ENCODE results near the gene CD22.

Gene CD22

DNA sequence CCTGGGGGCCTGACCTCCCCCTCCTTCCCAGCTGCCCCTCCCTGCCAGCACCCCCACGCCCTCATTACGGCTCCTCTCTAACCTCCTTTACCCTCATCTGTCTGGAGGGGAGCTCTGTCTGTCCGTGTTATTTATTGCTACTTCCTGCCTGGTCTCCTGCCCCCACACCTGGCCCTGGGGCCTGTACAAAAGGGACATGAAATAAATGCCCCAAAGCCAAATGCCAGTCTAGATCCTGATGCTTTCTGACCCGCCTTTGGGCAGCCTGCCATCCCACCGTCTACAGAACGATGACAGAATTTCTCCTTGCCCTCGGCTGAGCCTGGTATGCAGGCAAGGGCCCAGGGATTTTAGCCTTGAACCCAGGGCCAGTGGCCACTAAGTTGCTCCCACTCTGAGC lies 15.4 kb upstream of the CD22 start:
- DNase-seq (ENCODE audit: low read depth in 2 of 2, low spot score in 1 of 2), result no peak

- no peak for DNase-seq (ENCODE audit: low read depth in 2 of 2, low spot score in 1 of 2)
Measured at GRCh38 chr19:35314031-35314430, 15.0 kb upstream of the CD22 start.

DNA sequence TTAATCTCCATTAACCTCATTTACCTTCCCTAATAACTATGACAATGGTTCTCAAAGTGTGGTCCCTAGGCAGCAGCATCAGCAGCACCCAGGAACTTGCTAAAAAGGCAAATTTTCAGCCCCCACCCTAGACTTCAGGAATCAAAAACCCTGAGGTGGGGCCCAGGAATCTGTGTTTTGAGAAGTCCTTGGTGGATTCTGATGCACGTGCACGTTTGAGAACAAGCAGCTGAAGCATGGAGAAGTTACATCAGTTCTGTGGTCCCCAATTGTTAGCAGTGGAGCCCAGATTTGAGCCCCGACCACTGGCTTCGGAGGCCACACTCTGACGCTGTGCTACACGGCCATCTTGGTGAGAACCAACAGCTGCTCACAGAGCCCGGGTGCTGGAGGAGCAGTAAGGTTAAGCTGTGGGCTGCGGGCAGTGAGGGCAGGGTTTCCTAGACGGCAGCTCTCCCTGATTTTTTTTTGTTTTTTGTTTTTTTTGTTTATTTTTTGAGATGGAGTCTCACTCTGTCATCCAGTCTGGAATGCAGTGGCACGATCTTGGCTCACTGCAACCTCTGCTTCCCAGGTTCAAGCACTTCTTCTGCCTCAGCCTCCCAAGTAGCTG lies 14.0 kb upstream of the CD22 start:
- no peak for DNase-seq (ENCODE audit: low read depth in 2 of 2, low spot score in 1 of 2)

- no peak for DNase-seq (ENCODE audit: low read depth in 2 of 2, low spot score in 1 of 2)
Measured at GRCh38 chr19:35315883-35316282, 13.1 kb upstream of the CD22 start.

DNA sequence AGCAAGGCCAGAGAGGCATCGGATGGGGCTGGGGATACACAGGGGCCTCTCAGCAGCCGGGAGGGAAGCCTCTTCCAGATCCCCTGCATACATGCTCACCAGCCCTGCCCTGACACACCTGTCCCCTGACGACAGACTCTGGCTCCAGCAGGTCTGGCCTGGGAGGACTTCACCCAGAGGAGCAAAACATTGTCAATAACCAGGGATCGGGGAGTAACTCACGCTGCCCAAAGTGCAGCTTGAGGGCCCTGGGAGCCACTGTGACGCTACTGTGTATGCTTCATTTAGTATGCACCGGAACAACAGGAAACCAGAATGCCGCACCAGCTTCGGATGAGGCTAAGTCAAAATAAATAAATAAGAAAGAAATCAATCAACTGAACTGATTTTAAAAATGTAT lies 12.4 kb upstream of the CD22 start:
- no peak for DNase-seq (ENCODE audit: low read depth in 2 of 2, low spot score in 1 of 2)

DNA sequence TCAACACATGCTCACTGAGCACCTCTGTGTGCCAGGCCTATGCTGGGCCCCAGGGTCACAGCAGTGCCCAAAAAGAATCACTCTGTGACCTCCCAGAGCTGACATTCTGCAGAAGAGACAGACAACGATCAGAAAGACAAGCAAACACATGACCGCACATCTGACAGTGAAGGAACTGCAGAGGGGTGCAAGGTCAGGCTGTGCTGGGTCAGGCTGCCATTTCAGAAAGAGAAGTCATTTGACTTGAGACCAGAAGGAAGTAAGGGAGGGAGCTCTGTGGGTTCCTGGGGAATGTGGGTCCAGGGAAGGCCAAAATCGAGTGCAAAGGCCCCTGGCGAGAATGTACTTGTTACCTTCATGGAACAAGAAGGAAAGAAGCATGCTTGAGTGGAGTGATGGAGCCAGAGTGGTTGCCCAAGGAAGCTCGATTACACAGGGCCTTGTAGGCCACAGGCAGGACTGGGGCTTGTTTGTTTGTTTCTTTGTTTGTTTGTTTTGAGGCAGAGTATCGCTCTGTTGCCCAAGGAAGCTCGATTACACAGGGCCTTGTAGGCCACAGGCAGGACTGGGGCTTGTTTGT lies 11.4 kb upstream of the CD22 start:
- no peak for DNase-seq (ENCODE audit: low read depth in 2 of 2, low spot score in 1 of 2)

DNA sequence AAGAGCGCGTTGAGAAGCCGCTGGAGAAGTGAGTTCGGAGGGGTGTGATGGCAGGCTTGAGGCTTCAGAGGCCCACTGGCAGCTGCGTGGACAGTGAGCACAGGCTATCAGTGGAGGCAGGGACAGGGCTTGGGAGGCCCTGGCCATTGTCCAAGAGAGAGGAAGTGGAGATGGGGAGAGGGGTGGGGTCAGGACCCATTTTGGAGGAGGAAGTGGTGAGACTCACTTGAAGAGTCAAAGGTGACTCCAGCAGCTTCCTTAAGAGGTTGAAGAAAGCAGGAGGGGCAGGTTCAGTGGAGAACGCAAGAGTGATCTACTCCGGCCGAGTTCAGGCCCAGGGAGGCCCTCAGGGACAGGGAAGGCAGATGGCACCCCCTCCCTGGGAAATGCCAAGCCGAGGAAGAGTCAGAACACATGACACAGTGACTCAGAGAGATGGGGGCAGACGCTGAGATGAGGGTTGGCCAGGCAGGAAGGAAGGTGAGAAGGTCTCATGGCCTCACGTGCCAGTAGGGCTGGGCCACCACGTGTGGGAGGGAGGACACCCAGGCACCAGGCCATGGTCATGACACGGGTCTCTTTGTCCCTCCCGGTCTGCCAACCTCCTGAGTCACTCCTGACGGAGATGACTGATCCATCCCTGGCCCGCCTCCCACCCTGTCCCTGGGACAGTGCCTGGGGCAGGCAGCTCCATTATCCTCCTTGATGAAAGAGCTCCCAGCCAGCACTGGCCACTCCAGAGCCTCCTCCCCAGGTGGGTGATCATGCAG lies 10.1 kb upstream of the CD22 start:
- no peak for DNase-seq (ENCODE audit: low read depth in 2 of 2, low spot score in 1 of 2)

DNA sequence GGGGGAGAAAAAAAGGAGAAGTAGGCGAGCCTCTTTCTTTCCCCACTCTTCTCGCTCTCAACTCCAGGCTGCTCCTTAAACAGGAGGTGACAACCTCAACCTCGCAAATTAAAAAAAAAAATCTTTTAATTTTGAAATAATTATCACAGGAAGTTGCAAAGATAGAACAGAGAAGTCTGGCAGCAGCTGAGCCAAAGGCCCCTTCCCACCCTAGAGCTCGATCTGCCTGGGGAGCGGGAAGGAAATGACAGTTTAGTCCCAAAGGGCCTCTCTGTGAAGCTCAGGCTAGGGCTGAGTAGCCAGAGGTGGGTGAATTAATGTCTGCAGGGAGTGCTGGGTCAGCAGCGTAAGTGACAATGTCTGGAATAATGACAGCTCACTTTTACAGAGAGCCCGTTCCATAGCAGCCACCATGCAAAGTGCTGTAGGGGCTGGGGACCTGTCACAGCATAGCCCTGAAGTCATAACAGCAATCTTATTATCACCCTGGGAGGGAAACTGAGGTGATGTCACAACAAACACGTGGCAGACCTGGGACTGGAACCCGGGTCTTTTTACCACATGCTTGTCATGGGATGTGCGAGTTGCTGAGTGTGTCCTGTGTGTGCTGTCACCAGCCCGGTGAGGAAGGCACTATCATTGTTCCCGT lies 8.8 kb upstream of the CD22 start:
- no peak for DNase-seq (ENCODE audit: low read depth in 2 of 2, low spot score in 1 of 2)

DNA sequence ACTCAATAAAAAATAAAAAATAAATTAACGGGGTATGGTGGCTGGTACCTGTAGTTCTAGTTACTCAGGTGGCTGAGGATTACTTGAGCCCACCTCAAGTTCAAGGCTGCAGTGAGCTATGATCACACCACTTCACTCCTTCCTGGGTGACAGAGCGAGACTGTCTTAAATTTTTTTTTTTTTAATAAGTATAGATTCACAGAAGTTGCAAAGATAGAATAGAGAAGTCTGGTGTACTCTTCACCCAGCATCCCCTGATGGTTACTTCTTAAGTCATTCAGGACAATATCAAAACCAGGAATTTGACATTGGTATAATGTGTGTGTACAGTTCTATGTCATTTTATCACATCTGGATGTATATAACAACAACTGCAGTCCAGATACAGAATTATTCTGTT lies 7.7 kb upstream of the CD22 start:
- DNase-seq (ENCODE audit: low read depth in 2 of 2, low spot score in 1 of 2), result no peak

DNA sequence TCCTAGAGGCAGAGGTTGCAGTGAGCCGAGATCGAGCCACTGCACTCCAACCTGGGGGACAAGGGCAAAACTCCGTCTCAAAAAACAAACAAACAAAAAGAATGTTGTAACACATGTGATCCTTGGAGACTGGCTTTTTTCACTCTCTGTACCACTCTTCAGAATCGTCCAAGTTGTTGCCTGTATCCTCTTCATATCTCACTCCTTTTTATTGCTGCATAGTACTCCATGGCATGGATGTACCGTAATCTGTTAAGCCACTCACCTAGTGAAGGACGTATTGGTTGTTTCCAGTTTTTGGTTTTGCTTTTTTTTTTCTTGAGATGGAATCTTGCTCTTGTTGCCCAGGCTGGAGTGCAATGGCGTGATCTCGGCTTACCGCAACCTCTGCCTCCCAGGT lies 7.0 kb upstream of the CD22 start:
- no peak for DNase-seq (ENCODE audit: low read depth in 2 of 2, low spot score in 1 of 2)

DNA sequence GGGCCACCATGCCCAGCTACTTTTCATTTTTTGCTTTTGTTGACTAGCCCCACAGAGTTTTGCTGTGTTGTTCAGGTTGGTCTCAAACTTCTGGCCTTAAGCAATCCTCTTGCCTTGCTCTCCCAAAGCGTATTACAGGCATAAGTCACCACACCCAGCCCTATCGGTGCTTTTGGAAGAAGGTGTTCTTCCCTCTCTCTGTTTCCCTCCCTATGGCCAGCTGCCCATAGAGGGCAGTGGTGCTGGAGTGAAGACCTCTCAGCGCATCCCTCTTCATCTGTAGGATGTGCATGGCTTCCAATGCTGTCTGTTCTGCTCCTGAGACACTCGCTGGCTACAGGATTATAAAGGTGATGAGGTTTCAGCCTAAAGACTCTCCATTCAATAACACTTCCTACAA lies 1.3 kb upstream of the CD22 start:
- DNase-seq (ENCODE audit: low read depth in 2 of 2, low spot score in 1 of 2), result no peak

DNA sequence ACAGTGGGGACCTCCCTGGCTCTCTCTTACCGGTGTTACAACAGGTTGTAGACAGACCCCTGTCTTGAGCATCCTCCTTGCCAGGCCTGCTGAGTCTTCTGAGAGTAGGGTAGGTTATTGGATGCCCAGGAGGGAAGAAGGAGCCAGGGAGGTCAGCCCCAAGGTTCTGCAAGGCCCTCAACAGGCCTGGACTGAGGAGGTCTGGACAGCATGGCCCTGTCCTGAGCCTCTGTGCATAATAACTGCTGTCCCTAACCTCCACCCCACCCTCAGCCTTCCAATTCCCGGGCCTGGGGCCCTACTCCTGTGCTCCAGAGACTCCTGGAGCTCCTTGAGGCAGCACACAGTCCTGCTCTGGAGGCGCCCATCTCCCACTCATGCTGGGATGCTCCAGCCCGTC lies 336 bp downstream of the CD22 start:
- no peak for DNase-seq (ENCODE audit: low read depth in 2 of 2, low spot score in 1 of 2)

- no peak for DNase-seq (ENCODE audit: low read depth in 2 of 2, low spot score in 1 of 2)
Measured at GRCh38 chr19:35330475-35330874, 1.5 kb downstream of the CD22 start.

DNA sequence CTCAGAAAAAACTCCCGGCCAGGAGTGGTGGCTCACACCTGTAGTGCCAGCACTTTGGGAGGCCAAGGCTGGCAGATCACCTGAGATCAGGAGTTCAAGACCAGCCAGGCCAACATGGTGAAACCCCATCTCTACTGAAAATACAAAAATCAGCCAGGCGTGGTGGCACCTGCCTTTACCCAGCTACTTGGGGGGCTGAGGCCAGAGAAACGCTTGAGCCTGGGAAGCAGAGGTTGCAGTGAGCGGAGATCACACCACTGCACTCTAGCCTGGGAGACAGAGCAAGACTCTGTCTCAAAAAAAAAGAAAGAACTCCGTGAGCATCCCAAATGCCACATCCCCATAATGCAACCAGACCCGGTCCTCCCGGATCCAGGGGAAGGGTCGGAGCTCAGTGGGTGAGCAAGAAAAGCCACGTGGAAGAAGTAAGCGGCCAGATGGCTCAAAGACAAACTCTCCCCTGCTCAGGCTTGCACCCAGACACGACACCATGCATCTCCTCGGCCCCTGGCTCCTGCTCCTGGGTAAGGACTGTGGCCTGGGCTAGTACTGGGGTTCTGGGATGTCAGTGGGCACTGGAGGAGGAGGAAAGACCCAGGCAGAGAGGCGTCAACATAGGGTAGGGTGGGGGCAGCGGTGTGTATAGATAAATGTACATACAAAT lies 2.7 kb downstream of the CD22 start:
- no peak for DNase-seq (ENCODE audit: low read depth in 2 of 2, low spot score in 1 of 2)

- DNase-seq (ENCODE audit: low read depth in 2 of 2, low spot score in 1 of 2), result no peak
Measured at GRCh38 chr19:35332817-35333216, 3.8 kb downstream of the CD22 start.

GRCh38 chr19:35334144-35334753 lies 5.3 kb downstream of the CD22 start:
- no peak for DNase-seq (ENCODE audit: low read depth in 2 of 2, low spot score in 1 of 2)

DNA sequence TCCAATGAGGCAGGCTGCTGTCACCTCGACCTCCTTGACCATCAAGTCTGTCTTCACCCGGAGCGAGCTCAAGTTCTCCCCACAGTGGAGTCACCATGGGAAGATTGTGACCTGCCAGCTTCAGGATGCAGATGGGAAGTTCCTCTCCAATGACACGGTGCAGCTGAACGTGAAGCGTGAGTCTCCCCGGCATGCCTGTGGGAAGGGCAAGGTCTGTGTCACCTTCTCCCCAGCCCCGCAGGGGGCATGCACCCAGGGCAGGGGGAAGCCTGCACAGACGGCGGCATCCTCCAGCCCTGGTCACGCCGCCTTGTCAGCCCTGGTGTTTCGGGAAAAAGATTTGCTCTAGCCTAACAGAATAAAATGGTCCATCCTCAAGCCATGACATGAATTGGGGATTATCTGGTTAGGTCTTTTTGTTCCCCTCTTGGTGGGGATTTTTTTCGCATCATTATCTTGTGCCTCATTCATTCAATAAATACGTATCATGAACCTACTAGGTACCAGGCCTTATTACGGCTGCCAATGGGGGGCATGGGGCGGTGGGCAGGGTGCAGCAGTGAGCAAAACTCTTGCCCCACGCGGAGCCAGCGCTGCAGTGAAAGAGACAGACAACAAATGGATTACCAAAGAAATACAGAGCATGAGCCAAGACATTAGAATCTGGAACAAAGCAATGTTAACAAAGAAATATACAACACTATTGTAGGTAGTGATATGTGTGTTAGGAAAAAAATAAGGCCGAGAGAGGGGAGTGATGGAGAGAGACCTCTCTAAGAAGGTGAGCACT lies 7.4 kb downstream of the CD22 start:
- DNase-seq (ENCODE audit: low read depth in 2 of 2, low spot score in 1 of 2), result no peak

DNA sequence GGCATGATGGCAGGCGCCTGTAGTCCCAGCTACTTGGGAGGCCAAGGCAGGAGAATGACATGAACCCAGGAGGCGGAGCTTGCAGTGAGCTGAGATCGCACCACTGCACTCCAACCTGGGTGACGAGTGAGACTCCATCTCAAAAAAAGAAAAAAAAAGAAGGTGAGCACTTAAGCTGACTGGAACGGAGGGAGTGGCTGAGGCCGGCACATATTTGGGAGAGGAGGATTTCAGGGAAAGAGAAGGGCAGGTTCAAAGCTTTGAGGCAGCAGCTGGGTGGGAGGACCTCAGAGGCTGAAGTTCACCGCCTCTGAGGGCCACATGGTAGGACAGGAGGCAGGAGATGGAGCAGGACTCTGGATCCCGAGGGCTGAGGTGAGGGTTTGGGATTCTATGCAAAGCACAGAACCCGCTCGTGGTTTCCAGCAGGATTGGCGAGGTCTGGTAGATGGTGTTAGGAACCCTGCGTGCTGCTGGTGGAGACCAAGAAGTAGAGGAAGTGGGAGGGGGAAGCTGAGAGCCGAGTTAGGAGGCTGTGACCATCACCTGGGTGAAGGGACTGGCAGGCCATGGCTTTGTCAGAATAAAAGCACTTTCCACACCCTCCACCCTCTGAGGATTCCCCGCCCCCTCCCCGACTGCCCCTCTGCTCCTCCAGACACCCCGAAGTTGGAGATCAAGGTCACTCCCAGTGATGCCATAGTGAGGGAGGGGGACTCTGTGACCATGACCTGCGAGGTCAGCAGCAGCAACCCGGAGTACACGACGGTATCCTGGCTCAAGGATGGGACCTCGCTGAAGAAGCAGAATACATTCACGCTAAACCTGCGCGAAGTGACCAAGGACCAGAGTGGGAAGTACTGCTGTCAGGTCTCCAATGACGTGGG lies 8.4 kb downstream of the CD22 start:
- no peak for DNase-seq (ENCODE audit: low read depth in 2 of 2, low spot score in 1 of 2)

GRCh38 chr19:35337984-35338296 lies 9.0 kb downstream of the CD22 start:
- no peak for DNase-seq (ENCODE audit: low read depth in 2 of 2, low spot score in 1 of 2)

- no peak for DNase-seq (ENCODE audit: low read depth in 2 of 2, low spot score in 1 of 2)
Measured at GRCh38 chr19:35340431-35340830, 11.4 kb downstream of the CD22 start.

Measured in stimulated activated CD8-positive, alpha-beta memory T cell treated with anti-CD3 and anti-CD28 coated beads, Interleukin-4, amount 100 ng/mL, for 4 hours (primary cell).